GM23248 (cell line): ENCODE measurements around the gene ELK1. TPM values are rescaled to one million over a fixed set of nuclear protein-coding genes. Genes with fewer than 3 reads are reported as not detected.

ENCODE experiments used
- DNase-seq: peaks from one replicate; pipeline ENCODE4 v3.0.0-alpha.2; 2015
- H2AFZ ChIP-seq: fragments of 200-600 bp; sonication (generic); 2 replicates; pipeline ENCODE4 v1.6.1; 2016; ENCODE audit warnings: antibody characterized with exemption
- H3F3A ChIP-seq: fragments of 200-600 bp; sonication (generic); 2 replicates; pipeline ENCODE4 v1.6.1; 2016; ENCODE audit warnings: mild to moderate bottlenecking, antibody characterized with exemption, mixed run types; ENCODE audit not compliant: insufficient read depth
- H3K27ac ChIP-seq: fragments of 200-600 bp; sonication (generic); 2 replicates; pipeline ENCODE4 v1.5.1; 2016; ENCODE audit warnings: mild to moderate bottlenecking
- H3K27me3 ChIP-seq: fragments of 200-600 bp; sonication (generic); replicated peaks from 2 replicates; pipeline ENCODE4 v1.6.1; 2016; ENCODE audit warnings: mild to moderate bottlenecking; ENCODE audit not compliant: insufficient read depth
- H3K36me3 ChIP-seq: fragments of 200-600 bp; sonication (generic); 2 replicates; pipeline ENCODE4 v1.6.1; 2016; ENCODE audit warnings: low read depth, mild to moderate bottlenecking
- H3K4me1 ChIP-seq: fragments of 200-600 bp; sonication (generic); 2 replicates; pipeline ENCODE4 v1.6.1; 2016; ENCODE audit warnings: mild to moderate bottlenecking; ENCODE audit not compliant: insufficient read depth
- H3K4me2 ChIP-seq: fragments of 200-600 bp; sonication (generic); one replicate; pipeline ENCODE4 v1.6.1; 2016; ENCODE audit warnings: mild to moderate bottlenecking; ENCODE audit not compliant: unreplicated experiment
- H3K4me3 ChIP-seq: fragments of 200-600 bp; sonication (generic); 2 replicates; pipeline ENCODE4 v1.5.1; 2016; ENCODE audit warnings: mild to moderate bottlenecking
- H3K79me2 ChIP-seq: fragments of 200-600 bp; sonication (generic); 2 replicates; pipeline ENCODE4 v1.6.1; 2016; ENCODE audit warnings: mild to moderate bottlenecking; ENCODE audit not compliant: insufficient read depth
- H3K9ac ChIP-seq: fragments of 200-600 bp; sonication (generic); 2 replicates; pipeline ENCODE4 v1.6.1; 2016; ENCODE audit warnings: mild to moderate bottlenecking
- H3K9me2 ChIP-seq: fragments of 200-600 bp; sonication (generic); 2 replicates; pipeline ENCODE4 v1.6.1; 2016; ENCODE audit warnings: mixed run types, mild to moderate bottlenecking, moderate library complexity; ENCODE audit not compliant: insufficient read depth
- H3K9me3 ChIP-seq: fragments of 200-600 bp; sonication (generic); one replicate; pipeline ENCODE4 v1.6.1; 2017; ENCODE audit warnings: low read depth
- H4K20me1 ChIP-seq: fragments of 200-600 bp; sonication (generic); 2 replicates; pipeline ENCODE4 v1.6.0; 2016; ENCODE audit not compliant: insufficient read depth
- EZH2 ChIP-seq: fragments of 200-600 bp; sonication (generic); IDR thresholded peaks from 2 replicates; pipeline ENCODE4 v1.6.1; 2018; ENCODE audit warnings: antibody characterized with exemption, mild to moderate bottlenecking; ENCODE audit not compliant: insufficient read depth, poor library complexity, severe bottlenecking
- EZH2phosphoT487 ChIP-seq: fragments of 200-600 bp; sonication (generic); IDR thresholded peaks from 2 replicates; pipeline ENCODE4 v1.6.1; 2018; ENCODE audit warnings: antibody characterized with exemption, moderate library complexity, mild to moderate bottlenecking, low read depth; ENCODE audit not compliant: insufficient read depth
- WGBS, 2 experiments: methylation state at CpG; one replicate each; pipeline ENCODE4 v1.1.6; 2015 to 2017; ENCODE audit warnings: low lambda C conversion rate in 2 of 2, low coverage in 1 of 2; ENCODE audit errors: missing lambda C conversion rate in 2 of 2; 5-methylcytosine and 5-hydroxymethylcytosine counted together
- in situ Hi-C: fragments of 300-500 bp; cut with MboI; formaldehyde crosslinking; loops from 2 replicates; pipeline ENCODE4 v1.15.0; 2020
- polyA plus RNA-seq: library from polyadenylated mRNA; unstranded; fragments of >200 nt; fragmentation: Nextera tagmentation; extraction: Ambion mirVana; gene quantifications from 2 replicates; pipeline ENCODE4 v1.2.1, GENCODE V29; 2016
- total RNA-seq: library from RNA; depleted of rRNA; stranded (reverse); fragments of >200 nt; shearing (Covaris generic); gene quantifications from 2 replicates; pipeline ENCODE4 v1.2.3, GENCODE V29; 2014

The ELK1 gene
- total and polyA plus RNA-seq, 2 experiments from 2014 or later = 46.6 to 47.7 TPM

GRCh38 chrX:47629419-47630200, 20.8 kb downstream of the ELK1 start, which contains the start of gene CFP:
Gene CFP (minus strand): TSS chrX:47629930. CDS start chrX:47629844, 86 bp downstream.
- DNase-seq = no peak
- Histone ChIP-seq H3K4me3 (no peak within 1 kb of the TSS), H3K36me3 (no peaks in the 10 kb centered on the region), H3K27ac (no peak within 1 kb of the TSS), H3K4me1 (no peaks in the 10 kb centered on the region), H2AFZ (no peak within 1 kb of the TSS), H3K9me2 (no peaks in the 10 kb centered on the region), H4K20me1 (no peaks in the 10 kb centered on the region), H3F3A (0 out of 2 replicates have a peak, but pooled peaks cover 4% of the 10 kb centered on the region), H3K9me3 (no peaks in the 10 kb centered on the region), H3K79me2 (no peaks in the 10 kb centered on the region), H3K4me2 (no peak within 1 kb of the TSS), H3K9ac (no peak within 1 kb of the TSS), H3K27me3 (no peaks in the 10 kb centered on the region)
- WGBS, 2 experiments = 35 to 71% methylated on average over 7 to 12 of the region's 14 CpGs
- in situ Hi-C loops = no loop called here
- TF ChIP-seq EZH2 (no peak), EZH2phosphoT487 (no peak)

GRCh38 chrX:47628982-47629381, 21.4 kb downstream of the ELK1 start:
- in situ Hi-C loops = no loop called here
- WGBS, 2 experiments = 100% methylated on average over 1 of the region's 1 CpG
- DNase-seq = no peak
- H3K4me3 ChIP-seq = no peak overlapping the region
- TF ChIP-seq EZH2 (no peak), EZH2phosphoT487 (no peak)
- no peak overlapping the region for H3K9ac ChIP-seq
- H2AFZ ChIP-seq = no peak overlapping the region
- 0 out of 2 replicates have a peak, but pooled peaks cover 4% of the 10 kb centered on the region for H3F3A ChIP-seq
- H3K27me3 ChIP-seq = no peaks in the 10 kb centered on the region
- no peaks in the 10 kb centered on the region for H3K9me3 ChIP-seq
- no peaks in the 10 kb centered on the region for H3K4me1 ChIP-seq
- no peak overlapping the region for H3K4me2 ChIP-seq
- no peak overlapping the region for H3K27ac ChIP-seq
- H4K20me1 ChIP-seq = no peaks in the 10 kb centered on the region
- H3K79me2 ChIP-seq = no peaks in the 10 kb centered on the region
- no peaks in the 10 kb centered on the region for H3K9me2 ChIP-seq
- no peaks in the 10 kb centered on the region for H3K36me3 ChIP-seq

- in situ Hi-C loops = no loop called here
- H3K36me3 ChIP-seq = no peaks in the 10 kb centered on the region
- no peaks in the 10 kb centered on the region for H3K27me3 ChIP-seq
- H4K20me1 ChIP-seq = no peaks in the 10 kb centered on the region
- H3K4me2 ChIP-seq = no peak overlapping the region
- TF ChIP-seq EZH2phosphoT487 = no peak
- TF ChIP-seq EZH2 = no peak
- H3K9me2 ChIP-seq = no peaks in the 10 kb centered on the region
- no peaks in the 10 kb centered on the region for H3K4me1 ChIP-seq
- DNase-seq = no peak
- H3K9me3 ChIP-seq = no peaks in the 10 kb centered on the region
- no peaks in the 10 kb centered on the region for H3K79me2 ChIP-seq
- H3K9ac ChIP-seq = no peak overlapping the region
- H3K4me3 ChIP-seq = no peak overlapping the region
- WGBS, 2 experiments = 89 to 100% methylated on average over 1 to 2 of the region's 2 CpGs
- no peak overlapping the region for H2AFZ ChIP-seq
- H3F3A ChIP-seq = no peaks in the 10 kb centered on the region
- no peak overlapping the region for H3K27ac ChIP-seq
Measured at GRCh38 chrX:47625365-47625764, 25.0 kb downstream of the ELK1 start.

DNA sequence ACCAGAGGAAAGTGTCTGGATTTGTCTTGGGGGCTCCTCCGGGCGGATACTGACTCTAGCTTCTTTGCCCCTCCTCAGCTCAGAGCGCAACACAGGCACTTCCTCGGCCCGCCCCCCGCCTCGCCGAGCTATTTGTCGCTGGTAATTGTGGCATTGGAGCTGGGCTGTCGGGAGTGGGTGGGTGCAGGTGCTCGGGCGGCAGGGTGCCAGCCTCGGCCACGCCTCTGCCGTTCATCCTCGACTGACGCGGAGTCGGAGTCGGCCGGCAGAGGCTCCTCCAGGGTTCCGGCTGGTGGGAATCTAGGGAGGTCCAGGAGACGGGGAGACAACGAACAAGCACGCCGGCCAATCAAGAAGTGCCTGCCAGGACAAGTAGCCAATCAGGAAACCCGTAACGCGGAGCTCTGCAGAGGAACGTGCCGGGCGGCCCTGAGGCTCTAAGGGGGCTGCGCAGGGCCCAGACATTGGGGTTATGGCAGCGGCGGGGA, 26.8 kb downstream of the ELK1 start:
- H3K27me3 ChIP-seq = no peaks in the 10 kb centered on the region
- H3K9me3 ChIP-seq = no peaks in the 10 kb centered on the region
- no peaks in the 10 kb centered on the region for H3F3A ChIP-seq
- no peaks in the 10 kb centered on the region for H3K9me2 ChIP-seq
- in situ Hi-C loops = no loop called here
- no peaks in the 10 kb centered on the region for H4K20me1 ChIP-seq
- H3K79me2 ChIP-seq = no peaks in the 10 kb centered on the region
- peak; percentile 76 for DNase-seq
- WGBS, 2 experiments = 3 to 10% methylated on average over 14 to 20 of the region's 35 CpGs
- H3K4me1 ChIP-seq = no peaks in the 10 kb centered on the region
- no peak overlapping the region for H3K27ac ChIP-seq
- H3K4me3 ChIP-seq = peak overlapping the region; percentile 59
- H2AFZ ChIP-seq = 0 out of 2 replicates have a peak overlapping the region, but pooled peaks have one; percentile 24
- no peak overlapping the region for H3K9ac ChIP-seq
- H3K4me2 ChIP-seq = peak overlapping the region; percentile 65
- TF ChIP-seq EZH2phosphoT487 (no peak), EZH2 (no peak)
- no peaks in the 10 kb centered on the region for H3K36me3 ChIP-seq
